Liver (tissue), 9 donors: Measurements from ENCODE around the gene DCDC1. TPM values are rescaled to one million over a fixed set of nuclear protein-coding genes. Genes with fewer than 3 reads are reported as not detected.

ENCODE experiments used
- DNase-seq: peaks from one replicate; pipeline ENCODE4 v3.0.0-alpha.2; 2017; ENCODE audit warnings: low spot score
- H3K27ac ChIP-seq, 2 donors: one replicate each; pipeline ENCODE4 v1.7.0; 2013; ENCODE audit warnings: inconsistent platforms in 2 of 2, low read length in 2 of 2, control low read depth in 1 of 2, low read depth in 1 of 2, mild to moderate bottlenecking in 1 of 2
- H3K27me3 ChIP-seq, 4 donors: one replicate each; pipeline versions ENCODE4 v1.6.1 to v1.7.0; 2013; ENCODE audit warnings: low read length in 3 of 4, inconsistent platforms in 1 of 4, mild to moderate bottlenecking in 1 of 4, moderate library complexity in 1 of 4; ENCODE audit not compliant: control insufficient read depth in 4 of 4, insufficient read depth in 4 of 4
- H3K36me3 ChIP-seq, 4 donors: one replicate each; pipeline versions ENCODE4 v1.6.1 to v1.7.0; 2013; ENCODE audit warnings: low read length in 3 of 4, mild to moderate bottlenecking in 3 of 4, low read depth in 1 of 4, moderate library complexity in 1 of 4; ENCODE audit not compliant: control insufficient read depth in 4 of 4, insufficient read depth in 3 of 4
- H3K4me1 ChIP-seq, 4 donors: one replicate each; pipeline versions ENCODE4 v1.6.1 to v1.7.0; 2013; ENCODE audit warnings: low read length in 3 of 4, mild to moderate bottlenecking in 3 of 4, moderate library complexity in 1 of 4; ENCODE audit not compliant: control insufficient read depth in 4 of 4, insufficient read depth in 4 of 4
- H3K4me3 ChIP-seq, 3 donors: one replicate each; pipeline versions ENCODE4 v1.6.1 to v1.7.0; 2013; ENCODE audit warnings: low read length in 3 of 3, control low read depth in 1 of 3, low read depth in 1 of 3, mild to moderate bottlenecking in 1 of 3
- H3K9ac ChIP-seq, 2 donors: one replicate each; pipeline ENCODE4 v1.7.0; 2013; ENCODE audit warnings: low read length in 2 of 2, mild to moderate bottlenecking in 2 of 2, moderate library complexity in 2 of 2, control low read depth in 1 of 2, low read depth in 1 of 2
- H3K9me3 ChIP-seq, 4 donors: one replicate each; pipeline versions ENCODE4 v1.6.1 to v1.7.0; 2013; ENCODE audit warnings: low read length in 3 of 4; ENCODE audit not compliant: control insufficient read depth in 4 of 4
- EGR1 ChIP-seq, 2 donors: IDR thresholded peaks; 2 replicates each; pipeline ENCODE4 v1.6.1; 2016 to 2018; ENCODE audit warnings: antibody characterized with exemption in 2 of 2, low read depth in 2 of 2
- FOXA1 ChIP-seq: IDR thresholded peaks from 2 replicates; pipeline ENCODE4 v1.6.1; 2016; ENCODE audit warnings: antibody characterized with exemption
- FOXA2 ChIP-seq: IDR thresholded peaks from 2 replicates; pipeline ENCODE4 v1.6.1; 2016; ENCODE audit warnings: antibody characterized with exemption
- HNF4G ChIP-seq: IDR thresholded peaks from 2 replicates; pipeline ENCODE4 v1.6.1; 2016; ENCODE audit warnings: antibody characterized with exemption
- JUND ChIP-seq, 2 donors: IDR thresholded peaks; 2 replicates each; pipeline ENCODE4 v1.6.1; 2016; ENCODE audit warnings: antibody characterized with exemption in 2 of 2
- NR2F2 ChIP-seq: IDR thresholded peaks from 2 replicates; pipeline ENCODE4 v1.6.1; 2016; ENCODE audit warnings: antibody characterized with exemption
- RAD21 ChIP-seq, 2 donors: IDR thresholded peaks; 2 replicates each; pipeline ENCODE4 v1.6.1; 2016; ENCODE audit warnings: antibody characterized with exemption in 2 of 2, mild to moderate bottlenecking in 2 of 2
- RXRA ChIP-seq, 2 donors: IDR thresholded peaks; 2 replicates each; pipeline ENCODE4 v1.6.1; 2017 to 2018; ENCODE audit warnings: antibody characterized with exemption in 2 of 2, mild to moderate bottlenecking in 1 of 2
- SP1 ChIP-seq: IDR thresholded peaks from 2 replicates; pipeline ENCODE4 v1.6.1; 2018; ENCODE audit warnings: antibody characterized with exemption, mild to moderate bottlenecking
- TAF1 ChIP-seq: conservative IDR thresholded peaks from 2 replicates; pipeline ENCODE4 v1.6.1; 2016; ENCODE audit warnings: antibody characterized with exemption, mild to moderate bottlenecking
- WGBS: extraction: QIAGEN DNeasy Blood & Tissue Kit; methylation state at CpG from one replicate; pipeline ENCODE4 v1.1.7; 2013; 5-methylcytosine and 5-hydroxymethylcytosine counted together
- polyA plus RNA-seq, 2 donors: library from polyadenylated mRNA; stranded (reverse) in 1 of 2; unstranded in 1 of 2; fragments of 200-250 nt in 1 of 2; fragments of >200 nt in 1 of 2; fragmentation: Nextera tagmentation in 1 of 2; extraction: Ambion mirVana in 1 of 2; gene quantifications; one replicate each; pipeline versions ENCODE4 v1.2.1 to v1.2.3, GENCODE V29; 2013 to 2015
- total RNA-seq, 2 donors: library from RNA; depleted of rRNA; stranded (reverse); fragments of >200 nt; gene quantifications; one replicate each; pipeline ENCODE4 v1.2.3, GENCODE V29; 2014
- TF ChIP-seq, protein P1 (sequence below): IDR thresholded peaks from 2 replicates; pipeline ENCODE4 v1.6.1; 2016; ENCODE audit warnings: antibody characterized with exemption, mild to moderate bottlenecking
- TF ChIP-seq, protein P2 (sequence below): IDR thresholded peaks from 2 replicates; pipeline ENCODE4 v1.6.1; 2016; ENCODE audit warnings: antibody characterized with exemption
- TF ChIP-seq, protein P3 (sequence below): IDR thresholded peaks from 2 replicates; pipeline ENCODE4 v1.6.1; 2016; ENCODE audit warnings: antibody characterized with exemption
- donor health status: healthy.
- donor health status: healthy.
- donor health status: healthy.
- donor health status: healthy.
- donor health status: healthy.

The DCDC1 gene
- total and polyA plus RNA-seq, 4 donors, result 0.38 to 3.5 (median 2.0) TPM

DNA sequence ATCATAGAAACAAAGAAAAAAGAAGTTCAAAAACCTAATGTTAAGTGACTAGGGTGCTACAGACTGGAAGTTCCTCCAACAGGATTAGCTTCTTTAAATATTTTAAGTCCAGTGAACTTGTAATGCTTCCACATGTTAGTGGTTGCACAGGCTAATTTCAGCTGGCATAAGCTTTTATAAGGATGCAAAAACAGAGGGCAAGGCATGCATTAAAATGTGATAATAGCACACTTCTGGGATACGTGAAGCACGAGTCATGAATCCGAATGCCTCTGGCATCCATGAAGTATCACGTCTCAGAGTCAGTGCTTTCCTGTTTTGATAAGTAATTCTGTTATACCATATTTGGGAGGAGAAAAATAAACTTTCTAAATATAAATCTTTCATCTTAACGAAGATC, 106.8 kb downstream of the DCDC1 start (continued):
- TF ChIP-seq, protein P1, sequence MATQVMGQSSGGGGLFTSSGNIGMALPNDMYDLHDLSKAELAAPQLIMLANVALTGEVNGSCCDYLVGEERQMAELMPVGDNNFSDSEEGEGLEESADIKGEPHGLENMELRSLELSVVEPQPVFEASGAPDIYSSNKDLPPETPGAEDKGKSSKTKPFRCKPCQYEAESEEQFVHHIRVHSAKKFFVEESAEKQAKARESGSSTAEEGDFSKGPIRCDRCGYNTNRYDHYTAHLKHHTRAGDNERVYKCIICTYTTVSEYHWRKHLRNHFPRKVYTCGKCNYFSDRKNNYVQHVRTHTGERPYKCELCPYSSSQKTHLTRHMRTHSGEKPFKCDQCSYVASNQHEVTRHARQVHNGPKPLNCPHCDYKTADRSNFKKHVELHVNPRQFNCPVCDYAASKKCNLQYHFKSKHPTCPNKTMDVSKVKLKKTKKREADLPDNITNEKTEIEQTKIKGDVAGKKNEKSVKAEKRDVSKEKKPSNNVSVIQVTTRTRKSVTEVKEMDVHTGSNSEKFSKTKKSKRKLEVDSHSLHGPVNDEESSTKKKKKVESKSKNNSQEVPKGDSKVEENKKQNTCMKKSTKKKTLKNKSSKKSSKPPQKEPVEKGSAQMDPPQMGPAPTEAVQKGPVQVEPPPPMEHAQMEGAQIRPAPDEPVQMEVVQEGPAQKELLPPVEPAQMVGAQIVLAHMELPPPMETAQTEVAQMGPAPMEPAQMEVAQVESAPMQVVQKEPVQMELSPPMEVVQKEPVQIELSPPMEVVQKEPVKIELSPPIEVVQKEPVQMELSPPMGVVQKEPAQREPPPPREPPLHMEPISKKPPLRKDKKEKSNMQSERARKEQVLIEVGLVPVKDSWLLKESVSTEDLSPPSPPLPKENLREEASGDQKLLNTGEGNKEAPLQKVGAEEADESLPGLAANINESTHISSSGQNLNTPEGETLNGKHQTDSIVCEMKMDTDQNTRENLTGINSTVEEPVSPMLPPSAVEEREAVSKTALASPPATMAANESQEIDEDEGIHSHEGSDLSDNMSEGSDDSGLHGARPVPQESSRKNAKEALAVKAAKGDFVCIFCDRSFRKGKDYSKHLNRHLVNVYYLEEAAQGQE, result no peak
- TF ChIP-seq EGR1 (IDR thresholded peaks at IDR 0.05; ENCODE audit: low read depth in 2 of 2) (no peak), TAF1 (no peak)

DNA sequence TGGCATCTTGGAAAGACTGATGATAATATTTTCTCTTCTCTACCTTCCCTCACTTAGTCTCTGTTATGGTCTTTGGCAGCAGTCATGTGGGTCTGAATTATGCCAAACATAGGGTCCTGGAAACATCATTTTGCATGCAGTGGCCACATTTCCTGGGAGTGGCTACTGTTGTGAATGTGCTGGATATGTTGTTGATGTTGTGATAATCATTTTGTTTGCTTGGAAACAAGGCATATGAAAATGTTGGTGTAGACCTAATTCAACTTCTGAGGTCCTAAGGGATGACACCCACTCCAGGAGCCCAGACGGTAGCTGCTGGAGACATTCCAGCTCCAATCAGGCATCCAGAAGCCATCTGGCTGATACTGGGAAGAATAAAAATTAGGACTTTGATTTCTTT, 109.7 kb downstream of the DCDC1 start:
- no peaks in the 10 kb centered on the region for H3K4me1 ChIP-seq
- H3K9me3 ChIP-seq, result no peaks in the 10 kb centered on the region
- H3K9ac ChIP-seq, result no peak overlapping the region
- H3K36me3 ChIP-seq, result no peaks in the 10 kb centered on the region
- 71% methylated on average over 1 of the region's 1 CpG for WGBS
- no peak for DNase-seq
- no peak overlapping the region for H3K27ac ChIP-seq
- no peak for TF ChIP-seq NR2F2
- TF ChIP-seq FOXA2, result no peak
- TF ChIP-seq JUND (IDR thresholded peaks at IDR 0.05), result no peak
- no peak for TF ChIP-seq RAD21 (IDR thresholded peaks at IDR 0.05)
- TF ChIP-seq SP1, result no peak
- no peak for TF ChIP-seq RXRA (IDR thresholded peaks at IDR 0.05)
- TF ChIP-seq TAF1, result no peak
- no peak for TF ChIP-seq FOXA1
- TF ChIP-seq, protein P2, sequence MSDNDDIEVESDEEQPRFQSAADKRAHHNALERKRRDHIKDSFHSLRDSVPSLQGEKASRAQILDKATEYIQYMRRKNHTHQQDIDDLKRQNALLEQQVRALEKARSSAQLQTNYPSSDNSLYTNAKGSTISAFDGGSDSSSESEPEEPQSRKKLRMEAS, result no peak
- TF ChIP-seq, protein P1, result no peak
- no peak for TF ChIP-seq HNF4G
- TF ChIP-seq, protein P3, sequence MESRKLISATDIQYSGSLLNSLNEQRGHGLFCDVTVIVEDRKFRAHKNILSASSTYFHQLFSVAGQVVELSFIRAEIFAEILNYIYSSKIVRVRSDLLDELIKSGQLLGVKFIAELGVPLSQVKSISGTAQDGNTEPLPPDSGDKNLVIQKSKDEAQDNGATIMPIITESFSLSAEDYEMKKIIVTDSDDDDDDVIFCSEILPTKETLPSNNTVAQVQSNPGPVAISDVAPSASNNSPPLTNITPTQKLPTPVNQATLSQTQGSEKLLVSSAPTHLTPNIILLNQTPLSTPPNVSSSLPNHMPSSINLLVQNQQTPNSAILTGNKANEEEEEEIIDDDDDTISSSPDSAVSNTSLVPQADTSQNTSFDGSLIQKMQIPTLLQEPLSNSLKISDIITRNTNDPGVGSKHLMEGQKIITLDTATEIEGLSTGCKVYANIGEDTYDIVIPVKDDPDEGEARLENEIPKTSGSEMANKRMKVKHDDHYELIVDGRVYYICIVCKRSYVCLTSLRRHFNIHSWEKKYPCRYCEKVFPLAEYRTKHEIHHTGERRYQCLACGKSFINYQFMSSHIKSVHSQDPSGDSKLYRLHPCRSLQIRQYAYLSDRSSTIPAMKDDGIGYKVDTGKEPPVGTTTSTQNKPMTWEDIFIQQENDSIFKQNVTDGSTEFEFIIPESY, result no peak
- H3K27me3 ChIP-seq, result peaks cover 0 to 2% (median 0%) of the 10 kb centered on the region in 4 donors
- H3K4me3 ChIP-seq, result no peak overlapping the region
